Measurements from ENCODE around the gene COQ9. TPM values are rescaled to one million over a fixed set of nuclear protein-coding genes. Genes with fewer than 3 reads are reported as not detected.
"Not testable (repeated sequence)": the region's sequence is repeated elsewhere in the genome, so short reads cannot be mapped to it uniquely, and the experiment has no call there.

COQ9 gene
- total RNA-seq, 1 donor from 2014 or later = 81.8 TPM

- DNase-seq = no peak
Measured at GRCh38 chr16:57427307-57427706, 20.0 kb upstream of the COQ9 start.

- no peak for DNase-seq
Measured at GRCh38 chr16:57427824-57428223, 19.5 kb upstream of the COQ9 start.

DNA sequence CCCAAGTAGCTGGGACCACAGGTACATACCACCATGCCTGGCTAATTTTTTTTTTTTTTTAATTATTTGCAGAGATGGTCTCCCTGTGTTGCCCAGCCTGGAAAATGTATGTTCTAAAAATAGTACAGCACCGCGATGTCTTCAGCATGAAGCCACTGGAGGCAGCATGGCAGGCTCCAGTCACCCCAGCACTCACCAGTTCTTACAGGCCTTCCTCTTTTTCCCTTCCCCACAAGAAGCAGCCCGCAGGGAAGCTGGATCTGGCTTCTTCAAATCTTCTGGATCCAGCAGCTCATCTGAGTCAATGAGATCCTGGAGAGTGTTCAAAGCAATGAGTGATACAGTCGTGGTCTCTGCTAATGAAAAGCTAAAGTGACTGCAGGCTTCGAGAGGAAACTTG is 16.3 kb upstream of the COQ9 start:
- DNase-seq = no peak

- DNase-seq = no peak
Measured at GRCh38 chr16:57432505-57432904, 14.8 kb upstream of the COQ9 start.

GRCh38 chr16:57432989-57433388 is 14.3 kb upstream of the COQ9 start:
- no peak for DNase-seq

DNA sequence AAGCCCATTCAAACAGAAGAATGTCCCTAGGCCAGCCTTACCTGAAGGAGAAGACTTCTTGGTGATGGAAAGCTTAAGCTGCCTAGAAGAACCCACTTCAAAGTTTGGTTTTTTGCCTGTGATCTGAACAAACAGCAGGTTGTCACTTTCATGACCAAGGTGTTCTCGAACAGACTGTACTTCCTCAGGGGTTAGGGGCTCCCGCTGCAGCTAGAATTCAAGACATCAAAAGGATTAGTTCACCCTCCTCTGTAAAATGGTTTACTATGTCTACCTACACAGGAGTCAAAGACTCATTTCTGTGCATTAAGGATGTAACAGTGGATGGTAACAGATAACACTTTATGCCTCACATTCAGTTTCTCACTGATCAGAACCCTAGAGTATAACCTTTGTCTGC is 13.3 kb upstream of the COQ9 start:
- no peak for DNase-seq

DNA sequence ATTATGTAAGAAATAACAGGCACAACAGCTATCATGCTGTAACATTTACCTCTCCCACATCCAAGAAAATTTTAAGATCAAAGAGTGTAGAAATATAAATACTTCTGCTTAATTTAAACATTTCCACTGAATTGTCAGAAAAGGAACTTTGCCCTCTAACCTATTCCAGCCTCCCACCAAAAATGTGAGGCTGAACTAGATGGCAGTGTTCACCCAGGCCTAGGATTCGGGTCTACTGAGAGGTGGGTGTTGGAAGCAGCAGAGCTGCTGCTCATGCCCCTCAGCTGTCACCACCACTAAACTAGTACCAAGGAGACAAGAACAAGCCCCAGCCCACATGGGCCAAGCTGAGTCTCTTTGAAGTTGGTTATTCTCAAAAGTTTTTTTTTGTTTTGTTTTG is 11.4 kb upstream of the COQ9 start:
- DNase-seq = no peak

DNA sequence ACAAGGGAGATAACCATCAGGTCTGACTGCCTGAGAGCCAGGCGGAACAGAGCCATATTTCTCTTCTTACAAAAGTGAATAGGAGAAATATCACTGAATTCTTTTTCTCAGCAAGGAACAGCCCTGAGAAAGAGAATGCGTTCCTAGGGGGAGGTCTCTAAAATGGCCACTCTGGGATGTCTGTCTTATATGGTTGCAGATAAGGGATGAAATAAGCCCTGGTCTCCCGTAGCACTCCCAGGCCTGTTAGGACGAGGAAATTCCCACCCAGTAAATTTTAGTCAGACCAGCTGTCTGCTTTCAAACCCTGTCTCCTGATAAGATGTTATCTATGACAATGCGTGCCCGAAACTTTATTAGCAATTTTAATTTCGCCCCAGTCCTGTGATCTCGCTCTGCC is 7.3 kb upstream of the COQ9 start:
- DNase-seq = not testable (repeated sequence)

GRCh38 chr16:57440551-57440950 is 6.7 kb upstream of the COQ9 start:
- not testable (repeated sequence) for DNase-seq

GRCh38 chr16:57444711-57445110 is 2.6 kb upstream of the COQ9 start:
- no peak for DNase-seq

DNA sequence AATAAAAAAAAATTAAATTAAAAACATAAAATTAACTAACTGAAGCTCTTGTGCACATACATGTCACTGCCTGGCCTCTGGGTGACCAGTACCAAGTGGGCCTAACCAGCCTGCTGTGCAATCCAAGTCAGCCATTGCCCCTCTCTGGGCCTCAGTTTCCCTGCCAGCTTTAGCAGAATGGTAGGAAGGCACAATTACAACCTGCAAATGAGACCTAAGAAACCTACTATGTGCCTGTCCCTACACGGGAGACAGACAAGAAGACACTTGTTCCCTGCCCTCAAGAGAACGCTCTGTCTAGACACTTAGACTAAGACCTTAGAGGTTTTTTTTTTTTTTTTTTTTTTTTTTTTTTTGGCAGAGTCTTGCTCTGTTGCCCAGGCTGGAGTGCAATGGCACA is 1.8 kb upstream of the COQ9 start:
- no peak for DNase-seq

- peak; percentile 55 for DNase-seq
Measured at GRCh38 chr16:57446531-57447185, 621 bp upstream of the COQ9 start.

DNA sequence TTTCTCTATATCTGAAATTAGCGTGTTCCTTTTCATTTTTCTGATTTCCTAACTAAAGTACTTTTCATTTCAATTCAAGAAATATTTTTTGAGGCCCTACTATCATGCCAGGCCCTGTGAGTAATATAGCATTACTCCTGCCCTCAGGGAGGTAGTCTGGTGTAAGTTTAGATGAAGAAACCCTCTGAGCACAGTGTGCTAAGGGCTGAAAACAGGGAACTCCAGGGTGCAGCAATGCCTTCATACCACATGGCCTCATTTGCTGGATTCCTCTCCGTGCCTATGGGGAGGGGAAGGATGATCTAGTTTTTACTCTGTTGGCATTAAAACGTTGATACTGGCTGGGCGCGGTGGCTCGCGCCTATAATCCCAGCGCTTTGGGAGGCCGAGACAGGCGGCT is 4.7 kb downstream of the COQ9 start:
- DNase-seq = no peak

DNA sequence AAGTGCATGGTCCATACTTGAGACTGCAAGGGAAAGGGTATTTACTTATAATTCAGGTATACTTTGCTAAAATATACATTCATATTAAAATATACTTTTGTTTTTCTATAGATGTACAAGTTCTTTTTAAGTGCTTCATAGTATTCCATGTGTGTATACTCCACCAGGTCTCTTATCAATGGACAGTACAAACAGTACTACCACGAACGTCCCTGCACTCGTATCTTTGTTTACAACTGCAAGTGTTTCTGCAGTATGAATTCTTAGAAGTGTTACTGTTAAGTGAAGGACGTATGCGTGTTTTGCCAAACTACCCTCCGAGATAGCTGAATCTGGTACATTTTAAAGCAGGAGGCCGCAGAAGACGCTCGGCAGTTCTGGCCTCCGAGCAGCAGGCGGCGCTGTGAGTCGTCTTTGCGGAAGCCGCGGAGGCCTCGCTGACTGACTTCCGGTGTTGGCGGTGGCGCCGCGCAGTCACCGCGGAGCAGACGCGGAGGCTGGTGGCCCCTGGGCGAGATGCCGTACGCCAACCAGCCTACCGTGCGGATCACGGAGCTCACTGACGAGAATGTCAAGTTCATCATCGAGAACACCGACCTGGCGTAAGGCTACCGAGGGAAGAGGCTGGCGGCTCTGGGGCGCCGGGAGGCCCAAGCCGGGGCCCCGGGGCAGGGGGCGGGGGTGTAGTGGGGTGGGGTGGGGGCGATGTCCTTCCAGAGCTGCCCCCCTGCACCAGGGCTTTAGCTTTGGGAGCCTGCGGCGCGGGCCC is 15.1 kb downstream of the COQ9 start, which contains the start of gene POLR2C:
Gene POLR2C (plus strand): TSS at position 471 of the 769 bp plus-strand sequence. CDS start 46 bp downstream, at position 517.
- peak; percentile 93 for DNase-seq

- no peak for DNase-seq
Measured at GRCh38 chr16:57462978-57463362, 15.7 kb downstream of the COQ9 start.

- no peak for DNase-seq
Measured at GRCh38 chr16:57464523-57464922, 17.2 kb downstream of the COQ9 start.

GRCh38 chr16:57468346-57468745 is 21.1 kb downstream of the COQ9 start:
- DNase-seq = no peak

GRCh38 chr16:57469046-57469445 is 21.8 kb downstream of the COQ9 start:
- no peak for DNase-seq

- no peak for DNase-seq
Measured at GRCh38 chr16:57469917-57470470, 22.7 kb downstream of the COQ9 start.

DNA sequence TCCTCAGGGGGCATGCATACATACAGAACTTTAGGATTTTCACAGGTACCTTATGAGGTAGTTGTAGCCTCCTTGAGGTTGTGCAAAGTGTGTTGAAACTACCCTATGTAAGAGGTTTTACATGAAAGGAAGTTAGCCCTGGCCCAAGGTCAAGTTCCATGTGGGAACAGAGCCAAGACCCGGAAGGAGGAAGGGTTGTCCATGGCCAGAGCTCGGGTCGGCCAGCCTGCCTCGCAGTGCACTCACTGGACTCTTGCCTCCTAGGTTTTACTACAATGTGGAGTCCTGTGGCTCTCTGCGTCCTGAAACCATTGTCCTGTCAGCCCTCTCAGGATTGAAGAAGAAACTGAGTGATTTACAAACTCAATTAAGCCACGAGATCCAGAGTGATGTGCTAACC is 23.4 kb downstream of the COQ9 start:
- DNase-seq = no peak

DNA sequence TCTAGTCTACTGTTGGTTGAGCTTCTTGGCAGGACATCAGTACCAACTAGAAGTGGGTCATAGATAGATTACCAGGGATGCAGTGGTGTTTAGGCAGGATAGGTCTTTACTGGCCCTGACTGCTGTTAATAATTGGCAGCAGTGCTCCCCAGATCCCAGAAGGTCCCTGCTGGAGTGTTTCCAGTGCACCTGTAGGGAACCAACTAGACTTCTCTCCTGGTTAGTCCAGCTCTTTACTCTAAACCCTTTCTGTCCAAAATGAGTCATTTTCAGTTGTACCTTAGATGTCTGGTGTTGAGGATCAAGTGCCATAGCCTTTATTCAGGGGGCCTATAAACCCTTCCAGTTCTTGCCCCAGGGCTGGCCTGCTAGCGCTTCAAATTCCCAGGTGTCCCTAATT is 23.9 kb downstream of the COQ9 start:
- no peak for DNase-seq

- no peak for DNase-seq
Measured at GRCh38 chr16:57471852-57472664, 24.8 kb downstream of the COQ9 start.

GRCh38 chr16:57472665-57473060 is 25.4 kb downstream of the COQ9 start:
- DNase-seq = no peak
